ENCODE results near the gene STK4.
"Not testable (repeated sequence)": the region's sequence is repeated elsewhere in the genome, so short reads cannot be mapped to it uniquely, and the experiment has no call there.

The STK4 gene

DNA sequence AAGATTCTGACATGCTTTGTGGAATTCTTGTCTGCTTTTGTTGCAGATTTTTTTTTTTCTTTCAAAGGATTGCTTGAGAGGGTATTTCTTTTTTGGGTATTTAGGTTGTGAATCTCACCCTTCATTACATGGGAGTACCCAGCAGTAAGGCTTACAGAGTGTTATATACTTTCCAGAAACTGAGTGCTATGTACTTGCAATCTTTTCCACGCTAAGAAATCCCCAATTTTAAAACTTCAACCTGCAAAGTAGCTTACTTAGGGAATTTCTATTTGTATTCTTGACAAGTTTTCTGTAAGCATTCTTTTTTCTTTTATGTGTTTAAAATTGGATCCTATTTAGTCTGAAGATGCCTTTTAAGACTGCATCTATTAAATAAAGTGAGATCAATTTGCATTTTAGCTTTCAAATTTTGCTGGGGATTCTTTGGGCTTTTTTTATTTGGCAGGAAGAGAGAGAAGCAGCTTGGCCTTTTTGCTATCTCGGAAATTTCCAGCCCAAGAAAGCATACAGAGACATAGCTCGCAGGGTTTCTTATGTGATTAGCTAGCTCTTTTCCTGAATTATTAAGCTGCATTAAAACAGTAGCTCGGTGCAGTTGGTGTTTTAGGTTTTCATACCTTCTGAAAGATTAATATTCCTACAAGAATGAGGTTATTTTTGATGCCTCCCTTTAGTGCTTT, 92.0 kb downstream of the STK4 start:
- DNase-seq = no peak
- Histone ChIP-seq H3K9me3 (ENCODE audit: control insufficient read depth, low read length) (no peaks in the 10 kb centered on the region), H3K4me1 (ENCODE audit: control insufficient read depth, insufficient read depth, low read length, poor library complexity, severe bottlenecking) (peaks cover 12% of the 10 kb centered on the region), H3K36me3 (ENCODE audit: control insufficient read depth, insufficient read depth, low read length) (peaks cover 39% of the 10 kb centered on the region), H3K27ac (ENCODE audit: insufficient read depth, low read length, poor library complexity, severe bottlenecking) (no peak overlapping the region), H3K4me3 (ENCODE audit: insufficient read depth, low read depth, low read length, poor library complexity, severe bottlenecking) (no peak overlapping the region), H3K27me3 (replicated peaks; ENCODE audit: control insufficient read depth, insufficient read depth, low read length, poor library complexity, severe bottlenecking) (no peaks in the 10 kb centered on the region)

DNA sequence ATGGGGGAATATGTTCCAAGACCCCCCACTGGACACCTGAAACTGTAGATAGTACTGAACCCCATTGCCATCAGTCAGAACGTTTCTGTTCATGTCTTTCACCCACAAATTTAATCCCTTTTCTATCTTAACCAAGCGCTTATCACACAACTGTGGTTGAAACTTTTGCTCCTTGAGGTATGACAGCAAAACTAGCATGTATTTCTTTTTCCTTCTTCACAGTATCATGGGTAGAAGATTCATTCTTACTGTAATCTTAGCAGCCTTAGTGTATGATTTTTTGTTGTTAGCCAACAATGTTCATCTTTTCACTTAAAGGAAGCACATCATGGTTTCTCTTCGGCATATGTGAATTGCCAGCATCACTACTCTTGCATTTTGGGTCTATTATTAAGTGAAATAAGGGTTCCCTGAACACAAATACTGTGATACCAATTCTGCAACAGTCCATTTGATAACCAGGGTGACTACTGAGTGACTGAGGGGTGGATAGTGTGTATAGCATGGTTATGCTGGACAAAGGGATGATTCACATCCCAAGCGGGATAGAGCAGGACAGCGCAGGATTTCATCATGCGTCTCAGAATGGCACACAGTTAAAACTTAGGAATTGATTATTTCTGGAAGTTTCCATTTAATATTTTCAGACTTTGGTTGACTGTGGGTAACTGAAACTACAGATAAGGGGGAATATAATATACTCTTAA, 92.9 kb downstream of the STK4 start:
- H3K4me1 ChIP-seq (ENCODE audit: control insufficient read depth, insufficient read depth, low read length, poor library complexity, severe bottlenecking) = peaks cover 4% of the 10 kb centered on the region
- no peaks in the 10 kb centered on the region for H3K27me3 ChIP-seq (replicated peaks; ENCODE audit: control insufficient read depth, insufficient read depth, low read length, poor library complexity, severe bottlenecking)
- no peak overlapping the region for H3K27ac ChIP-seq (ENCODE audit: insufficient read depth, low read length, poor library complexity, severe bottlenecking)
- no peaks in the 10 kb centered on the region for H3K9me3 ChIP-seq (ENCODE audit: control insufficient read depth, low read length)
- H3K4me3 ChIP-seq (ENCODE audit: insufficient read depth, low read depth, low read length, poor library complexity, severe bottlenecking) = no peak overlapping the region
- peaks cover 35% of the 10 kb centered on the region for H3K36me3 ChIP-seq (ENCODE audit: control insufficient read depth, insufficient read depth, low read length)
- no peak for DNase-seq

DNA sequence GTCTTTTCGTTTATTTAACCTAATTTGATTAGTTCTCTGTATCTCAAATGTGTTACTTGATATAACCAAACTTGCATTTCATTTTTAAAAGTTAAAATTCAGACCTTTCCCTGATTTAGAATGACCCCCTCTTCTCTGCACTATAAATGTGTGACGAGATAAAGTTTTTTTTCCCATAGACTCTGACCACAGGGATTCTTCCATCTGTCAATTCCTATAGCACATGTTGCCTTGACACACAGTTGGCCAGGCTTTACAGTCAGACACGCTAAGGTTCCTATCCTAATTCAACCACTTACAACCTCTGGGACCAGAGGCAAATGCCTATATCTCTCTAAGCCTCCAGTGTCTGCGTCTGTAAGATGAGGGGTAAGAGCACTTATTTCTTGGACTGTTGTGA, 94.0 kb downstream of the STK4 start:
- Histone ChIP-seq H3K27me3 (replicated peaks; ENCODE audit: control insufficient read depth, insufficient read depth, low read length, poor library complexity, severe bottlenecking) (no peaks in the 10 kb centered on the region), H3K27ac (ENCODE audit: insufficient read depth, low read length, poor library complexity, severe bottlenecking) (no peak overlapping the region), H3K4me3 (ENCODE audit: insufficient read depth, low read depth, low read length, poor library complexity, severe bottlenecking) (no peak overlapping the region), H3K9me3 (ENCODE audit: control insufficient read depth, low read length) (no peaks in the 10 kb centered on the region), H3K4me1 (ENCODE audit: control insufficient read depth, insufficient read depth, low read length, poor library complexity, severe bottlenecking) (no peaks in the 10 kb centered on the region), H3K36me3 (ENCODE audit: control insufficient read depth, insufficient read depth, low read length) (peaks cover 28% of the 10 kb centered on the region)
- DNase-seq = no peak

DNA sequence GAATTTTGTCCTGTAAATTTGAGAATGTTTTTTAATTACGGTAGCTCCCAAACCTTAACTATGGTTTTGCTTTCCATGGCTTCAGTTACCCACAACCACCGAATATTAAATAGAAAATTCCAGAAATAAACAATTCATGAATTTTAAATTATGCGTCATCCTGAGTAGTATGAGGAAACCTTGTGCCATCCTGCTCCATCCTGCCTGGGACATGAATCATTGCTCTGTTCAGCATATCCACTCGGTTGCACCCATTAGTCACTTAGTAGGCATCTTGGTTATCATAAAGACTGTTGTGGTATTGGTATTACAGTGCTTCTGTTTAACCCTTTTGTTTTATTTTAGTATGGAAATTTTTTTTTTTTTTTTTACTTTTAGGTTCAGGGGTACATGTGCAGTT, 94.9 kb downstream of the STK4 start:
- Histone ChIP-seq H3K27me3 (replicated peaks; ENCODE audit: control insufficient read depth, insufficient read depth, low read length, poor library complexity, severe bottlenecking) (no peaks in the 10 kb centered on the region), H3K4me1 (ENCODE audit: control insufficient read depth, insufficient read depth, low read length, poor library complexity, severe bottlenecking) (no peaks in the 10 kb centered on the region), H3K36me3 (ENCODE audit: control insufficient read depth, insufficient read depth, low read length) (peaks cover 26% of the 10 kb centered on the region), H3K9me3 (ENCODE audit: control insufficient read depth, low read length) (no peaks in the 10 kb centered on the region), H3K27ac (ENCODE audit: insufficient read depth, low read length, poor library complexity, severe bottlenecking) (no peak overlapping the region), H3K4me3 (ENCODE audit: insufficient read depth, low read depth, low read length, poor library complexity, severe bottlenecking) (no peak overlapping the region)
- DNase-seq = no peak

DNA sequence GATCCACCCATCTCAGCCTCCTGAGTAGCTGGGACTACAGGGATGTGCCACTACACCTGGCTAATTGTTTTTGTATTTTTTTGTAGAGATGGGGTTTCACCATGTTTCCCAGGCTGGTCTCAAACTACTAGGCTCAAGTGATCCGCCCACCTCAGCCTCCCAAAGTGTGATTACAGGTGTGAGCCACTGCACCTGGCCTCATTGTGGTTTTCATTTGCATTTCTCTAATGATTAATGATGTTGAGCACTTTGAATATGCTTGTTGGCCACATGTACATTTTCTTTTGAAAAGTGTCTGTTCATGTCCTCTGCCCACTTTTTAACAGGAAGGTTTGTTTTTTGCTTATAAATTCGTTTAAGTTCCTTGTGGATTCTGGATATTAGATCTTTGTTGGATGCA, 96.8 kb downstream of the STK4 start:
- H3K4me3 ChIP-seq (ENCODE audit: insufficient read depth, low read depth, low read length, poor library complexity, severe bottlenecking); H3K4me1 ChIP-seq (ENCODE audit: control insufficient read depth, insufficient read depth, low read length, poor library complexity, severe bottlenecking); H3K9me3 ChIP-seq (ENCODE audit: control insufficient read depth, low read length); H3K27ac ChIP-seq (ENCODE audit: insufficient read depth, low read length, poor library complexity, severe bottlenecking); DNase-seq; H3K27me3 ChIP-seq (replicated peaks; ENCODE audit: control insufficient read depth, insufficient read depth, low read length, poor library complexity, severe bottlenecking): not testable (repeated sequence)
- peaks cover 31% of the 10 kb centered on the region for H3K36me3 ChIP-seq (ENCODE audit: control insufficient read depth, insufficient read depth, low read length)

DNA sequence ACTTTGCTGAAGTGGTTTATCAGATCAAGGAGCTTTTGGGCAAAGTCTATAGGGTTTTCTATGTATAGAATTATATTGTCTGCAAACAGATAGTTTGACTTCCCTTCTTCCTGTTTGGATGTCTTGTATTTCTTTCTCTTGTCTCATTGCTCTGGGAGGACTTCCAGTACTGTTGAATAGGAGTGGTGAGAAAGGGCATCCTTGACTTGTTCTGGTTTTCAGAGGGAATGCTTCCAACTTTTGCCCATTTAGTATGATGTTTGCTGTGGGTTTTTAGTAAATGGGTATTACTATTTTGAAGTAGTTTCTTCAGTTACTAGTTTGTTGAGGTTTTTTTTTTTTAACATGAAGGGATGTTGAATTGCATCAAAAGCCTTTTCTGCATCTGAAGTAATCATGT, 98.5 kb downstream of the STK4 start:
- no peaks in the 10 kb centered on the region for H3K27me3 ChIP-seq (replicated peaks; ENCODE audit: control insufficient read depth, insufficient read depth, low read length, poor library complexity, severe bottlenecking)
- no peaks in the 10 kb centered on the region for H3K9me3 ChIP-seq (ENCODE audit: control insufficient read depth, low read length)
- no peak overlapping the region for H3K4me3 ChIP-seq (ENCODE audit: insufficient read depth, low read depth, low read length, poor library complexity, severe bottlenecking)
- no peak for DNase-seq
- H3K36me3 ChIP-seq (ENCODE audit: control insufficient read depth, insufficient read depth, low read length) = peaks cover 34% of the 10 kb centered on the region
- no peak overlapping the region for H3K27ac ChIP-seq (ENCODE audit: insufficient read depth, low read length, poor library complexity, severe bottlenecking)
- H3K4me1 ChIP-seq (ENCODE audit: control insufficient read depth, insufficient read depth, low read length, poor library complexity, severe bottlenecking) = no peaks in the 10 kb centered on the region

DNA sequence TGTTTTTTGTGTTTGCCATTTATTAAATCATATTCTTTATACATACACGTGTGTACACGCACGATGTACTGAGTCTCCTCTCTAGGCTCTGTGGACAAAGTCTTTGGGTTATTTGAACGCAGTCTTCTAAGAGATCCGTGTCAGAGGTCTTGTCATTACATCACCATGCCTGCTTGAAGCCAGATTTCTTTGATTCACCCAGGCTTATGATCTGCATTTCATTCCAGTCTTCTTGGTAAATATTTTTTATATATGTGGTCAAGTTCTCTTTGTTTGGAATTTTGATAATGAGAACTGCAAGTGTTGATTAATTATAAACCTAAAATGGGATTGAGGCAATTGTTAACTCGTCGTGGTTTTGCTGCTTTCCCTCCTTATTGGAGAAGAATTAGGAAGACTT, 100.1 kb downstream of the STK4 start:
- no peak for DNase-seq
- no peak overlapping the region for H3K4me3 ChIP-seq (ENCODE audit: insufficient read depth, low read depth, low read length, poor library complexity, severe bottlenecking)
- H3K4me1 ChIP-seq (ENCODE audit: control insufficient read depth, insufficient read depth, low read length, poor library complexity, severe bottlenecking) = no peaks in the 10 kb centered on the region
- no peaks in the 10 kb centered on the region for H3K9me3 ChIP-seq (ENCODE audit: control insufficient read depth, low read length)
- H3K27ac ChIP-seq (ENCODE audit: insufficient read depth, low read length, poor library complexity, severe bottlenecking) = no peak overlapping the region
- H3K36me3 ChIP-seq (ENCODE audit: control insufficient read depth, insufficient read depth, low read length) = peaks cover 30% of the 10 kb centered on the region
- no peaks in the 10 kb centered on the region for H3K27me3 ChIP-seq (replicated peaks; ENCODE audit: control insufficient read depth, insufficient read depth, low read length, poor library complexity, severe bottlenecking)

DNA sequence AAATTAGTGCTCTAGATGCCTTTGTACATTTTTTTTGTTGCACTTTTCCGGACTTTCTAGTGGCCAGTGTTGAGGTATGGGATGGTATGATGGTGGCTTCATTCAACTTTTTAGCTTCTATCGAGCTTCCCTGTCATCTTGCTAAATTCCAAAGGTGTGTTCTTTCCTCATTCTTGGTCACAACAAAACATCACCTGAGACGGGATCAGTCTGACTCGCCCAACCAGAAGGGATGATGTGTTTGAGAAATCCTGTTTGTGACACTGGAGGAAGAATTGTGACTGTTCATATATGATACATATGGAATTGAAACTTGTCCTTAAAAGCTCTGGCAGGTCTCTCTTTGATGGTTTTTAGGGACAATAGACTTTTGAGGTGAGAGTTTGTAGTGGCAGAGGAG, 100.8 kb downstream of the STK4 start:
- Histone ChIP-seq H3K36me3 (ENCODE audit: control insufficient read depth, insufficient read depth, low read length) (peaks cover 30% of the 10 kb centered on the region), H3K4me1 (ENCODE audit: control insufficient read depth, insufficient read depth, low read length, poor library complexity, severe bottlenecking) (no peaks in the 10 kb centered on the region), H3K27ac (ENCODE audit: insufficient read depth, low read length, poor library complexity, severe bottlenecking) (no peak overlapping the region), H3K27me3 (replicated peaks; ENCODE audit: control insufficient read depth, insufficient read depth, low read length, poor library complexity, severe bottlenecking) (no peaks in the 10 kb centered on the region), H3K4me3 (ENCODE audit: insufficient read depth, low read depth, low read length, poor library complexity, severe bottlenecking) (no peak overlapping the region), H3K9me3 (ENCODE audit: control insufficient read depth, low read length) (no peaks in the 10 kb centered on the region)
- DNase-seq = no peak

DNA sequence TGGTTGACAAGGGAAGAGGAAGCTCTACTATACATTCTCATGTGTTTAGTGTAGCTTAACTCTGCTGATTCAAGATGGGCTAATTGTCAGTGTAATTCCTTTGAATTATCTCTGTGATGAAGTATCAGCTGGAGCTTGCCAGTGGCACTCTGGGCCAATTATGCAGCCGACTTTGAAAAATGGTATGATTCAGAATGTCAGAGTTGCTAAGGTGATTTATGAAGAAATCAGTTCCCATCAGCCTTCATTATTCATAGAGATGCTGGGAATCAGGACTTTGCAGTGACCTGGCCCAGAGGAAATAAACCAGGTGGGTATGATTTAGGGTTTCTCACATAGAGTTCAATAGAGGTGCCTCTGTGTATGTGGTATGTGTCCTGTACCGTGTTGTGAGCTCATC, 101.2 kb downstream of the STK4 start:
- Histone ChIP-seq H3K4me1 (ENCODE audit: control insufficient read depth, insufficient read depth, low read length, poor library complexity, severe bottlenecking) (no peaks in the 10 kb centered on the region), H3K27me3 (replicated peaks; ENCODE audit: control insufficient read depth, insufficient read depth, low read length, poor library complexity, severe bottlenecking) (no peaks in the 10 kb centered on the region), H3K36me3 (ENCODE audit: control insufficient read depth, insufficient read depth, low read length) (peaks cover 30% of the 10 kb centered on the region), H3K27ac (ENCODE audit: insufficient read depth, low read length, poor library complexity, severe bottlenecking) (no peak overlapping the region), H3K4me3 (ENCODE audit: insufficient read depth, low read depth, low read length, poor library complexity, severe bottlenecking) (no peak overlapping the region), H3K9me3 (ENCODE audit: control insufficient read depth, low read length) (no peaks in the 10 kb centered on the region)
- DNase-seq = no peak

DNA sequence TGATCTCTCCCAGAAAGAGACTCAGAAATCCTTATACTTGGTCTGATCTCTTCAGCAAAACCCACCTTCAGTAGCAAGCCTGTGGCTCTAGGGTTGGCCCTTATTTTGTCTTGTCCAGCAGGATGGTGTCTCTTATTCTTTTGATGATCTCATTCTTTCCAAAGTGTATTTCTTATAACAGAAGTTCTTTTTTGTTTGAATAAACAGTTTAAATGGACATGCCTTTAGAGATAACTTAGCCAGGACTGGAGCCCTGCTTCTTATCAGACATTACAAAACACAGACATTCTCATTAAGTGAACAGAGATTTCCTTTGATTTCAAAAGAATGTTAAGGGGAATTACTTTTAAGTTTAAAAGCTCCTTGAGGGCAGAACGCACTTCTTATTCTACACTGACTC, 102.9 kb downstream of the STK4 start:
- H3K36me3 ChIP-seq (ENCODE audit: control insufficient read depth, insufficient read depth, low read length) = peaks cover 41% of the 10 kb centered on the region
- H3K4me1 ChIP-seq (ENCODE audit: control insufficient read depth, insufficient read depth, low read length, poor library complexity, severe bottlenecking) = no peaks in the 10 kb centered on the region
- no peaks in the 10 kb centered on the region for H3K9me3 ChIP-seq (ENCODE audit: control insufficient read depth, low read length)
- DNase-seq = no peak
- no peak overlapping the region for H3K27ac ChIP-seq (ENCODE audit: insufficient read depth, low read length, poor library complexity, severe bottlenecking)
- H3K4me3 ChIP-seq (ENCODE audit: insufficient read depth, low read depth, low read length, poor library complexity, severe bottlenecking) = no peak overlapping the region
- no peaks in the 10 kb centered on the region for H3K27me3 ChIP-seq (replicated peaks; ENCODE audit: control insufficient read depth, insufficient read depth, low read length, poor library complexity, severe bottlenecking)

Measured in effector memory CD4-positive, alpha-beta T cell (primary cell).